Activated CD4-positive, alpha-beta T cell treated with anti-CD3 and anti-CD28 coated beads for 48 hours (primary cell): ENCODE data around the gene DYNLT5.
"Not testable (repeated sequence)": the region's sequence is repeated elsewhere in the genome, so short reads cannot be mapped to it uniquely, and the experiment has no call there.

ENCODE experiments used
- DNase-seq: peaks from one replicate; pipeline ENCODE4 v3.0.0-alpha.2; 2020

The DYNLT5 gene

DNA sequence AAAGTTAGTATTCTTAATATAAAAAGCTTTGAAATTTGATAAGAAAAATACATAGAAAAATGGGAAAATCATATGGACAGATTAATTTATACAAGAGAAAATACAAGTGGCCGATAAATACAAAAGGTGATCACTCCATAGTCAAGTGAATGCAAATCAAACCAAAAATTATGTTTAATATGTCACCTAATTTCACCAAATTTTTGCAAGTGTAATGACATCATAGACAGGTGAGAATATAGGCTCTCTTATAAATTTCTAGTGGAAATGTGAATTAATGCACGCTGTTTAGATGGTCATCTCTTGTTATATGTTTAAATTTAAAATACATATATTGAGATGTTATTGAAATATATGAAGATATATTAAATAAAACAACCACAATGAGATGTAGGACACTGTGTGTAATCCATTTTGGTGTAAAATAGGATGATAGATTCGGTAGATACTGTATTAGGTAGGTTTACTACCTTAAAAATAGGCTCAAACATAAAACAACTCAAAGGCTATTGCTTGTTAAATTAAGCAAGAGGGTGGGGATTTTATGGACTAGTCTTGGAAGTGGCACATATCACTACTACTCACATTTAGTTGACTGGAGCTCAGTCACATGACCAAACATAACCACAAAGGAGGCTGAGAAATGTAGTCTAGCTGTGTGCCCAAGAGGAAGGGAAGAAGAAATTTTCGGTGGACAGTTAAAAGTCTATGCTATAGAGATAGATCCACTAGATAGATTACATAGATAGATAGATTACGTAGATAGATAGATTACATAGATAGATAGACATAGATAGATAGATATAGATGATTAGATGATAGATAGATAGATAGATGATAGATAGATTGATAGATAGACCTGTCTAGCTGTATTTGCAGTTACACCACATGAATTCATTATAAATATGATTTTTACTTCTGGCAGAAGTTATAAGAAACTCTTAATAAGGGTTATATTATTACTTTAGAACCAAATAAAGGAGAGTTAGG is 39.7 kb downstream of the DYNLT5 start:
- no peak for DNase-seq

DNA sequence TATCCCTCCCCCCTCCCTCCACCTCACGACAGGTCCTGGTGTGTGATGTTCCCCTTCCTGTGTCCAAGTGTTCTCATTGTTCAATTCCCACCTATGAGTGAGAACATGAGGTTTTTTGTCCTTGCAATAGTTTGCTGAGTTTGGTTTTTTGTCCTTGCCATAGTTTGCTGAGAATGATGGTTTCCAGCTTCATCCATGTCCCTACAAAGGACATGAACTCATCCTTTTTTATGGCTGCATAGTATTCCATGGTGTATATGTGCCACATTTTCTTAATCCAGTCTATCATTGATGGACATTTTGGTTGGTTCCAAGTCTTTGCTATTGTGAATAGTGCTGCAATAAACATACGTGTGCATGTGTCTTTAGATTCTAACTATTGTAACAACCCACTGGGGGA is 43.6 kb downstream of the DYNLT5 start:
- DNase-seq = not testable (repeated sequence)

DNA sequence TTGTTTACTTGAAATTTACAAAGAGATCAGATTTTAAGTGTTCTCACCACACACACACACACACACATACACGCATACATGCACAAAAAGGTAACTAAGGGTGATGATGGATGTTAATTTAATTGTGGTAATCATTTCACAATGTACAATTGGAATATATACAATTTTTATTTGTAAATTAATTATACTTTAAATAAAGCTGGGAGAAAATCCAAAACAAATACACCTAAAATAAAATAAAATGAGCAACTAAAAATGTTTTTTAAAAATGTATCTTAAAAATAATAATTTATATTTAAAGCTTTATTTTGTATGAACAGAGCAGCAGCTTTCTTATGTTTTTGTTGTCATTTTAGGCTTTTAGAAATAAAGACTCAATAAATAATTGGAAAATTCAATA is 57.0 kb downstream of the DYNLT5 start:
- no peak for DNase-seq

DNA sequence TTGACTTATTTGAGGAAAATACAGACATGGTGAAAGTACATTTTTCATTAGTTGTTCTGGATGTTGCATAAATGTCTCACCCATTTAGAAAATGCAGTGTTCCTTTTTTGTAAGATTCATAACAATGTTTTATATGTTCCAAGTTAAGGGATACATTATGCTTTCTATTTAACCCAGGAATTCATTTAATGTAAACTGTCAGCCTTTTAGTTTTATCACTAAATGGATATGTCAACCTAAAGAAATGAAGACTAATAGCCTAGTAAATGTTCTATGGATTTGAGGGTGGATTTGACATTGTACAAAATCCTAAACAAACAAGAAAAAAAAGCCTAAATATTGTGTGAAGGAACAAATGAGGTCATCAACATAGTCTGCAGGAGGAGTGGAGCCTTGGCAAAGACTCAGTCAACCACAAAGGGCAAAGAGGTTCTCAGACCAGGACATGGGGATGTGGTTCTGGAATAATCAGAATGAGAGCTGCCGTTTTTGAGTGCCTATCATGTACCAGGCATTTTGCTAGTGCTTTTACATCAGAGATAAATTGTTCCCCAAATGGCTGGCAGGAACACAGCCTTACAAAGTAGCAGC is 57.6 kb downstream of the DYNLT5 start:
- DNase-seq = no peak

DNA sequence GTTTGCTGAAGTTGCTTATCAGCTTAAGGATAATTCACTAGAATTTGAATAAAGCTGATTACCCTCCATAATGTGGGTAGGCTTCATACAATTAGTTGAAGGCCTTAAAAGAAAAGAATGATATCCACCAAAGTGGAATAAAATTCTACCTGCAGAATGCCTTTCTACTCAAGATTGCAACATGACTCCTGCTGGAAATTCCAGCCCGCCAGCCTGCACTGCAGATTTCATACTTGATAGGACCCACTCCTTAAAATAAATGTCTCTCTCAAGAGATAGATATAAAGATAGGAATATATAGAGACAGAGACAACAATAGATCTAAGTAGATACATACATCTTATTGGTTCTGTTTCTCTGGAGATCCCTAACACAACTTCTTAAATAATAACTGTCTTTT is 72.5 kb downstream of the DYNLT5 start:
- DNase-seq = no peak
